B cell (primary cell): ENCODE data around the gene PTPRU. TPM values are rescaled to one million over a fixed set of nuclear protein-coding genes. Genes with fewer than 3 reads are reported as not detected.

Source experiments
- ATAC-seq: fragments of 200-7000 bp; cut with Tn5 transposase; one replicate; pipeline ENCODE4 v1.10.0; 2021; ENCODE audit warnings: low read depth, mild to moderate bottlenecking, moderate number of reproducible peaks, moderate library complexity
- CTCF ChIA-PET: fragments of 350-600 bp; sonication (Branson Sonifier 250); formaldehyde crosslinking; loops from one replicate; lab custom pipeline; 2021; ENCODE audit warnings: antibody characterized with exemption, inconsistent platforms; lab: Charles Lee
- POLR2A ChIA-PET: fragments of 350-600 bp; sonication (Branson Sonifier 250); formaldehyde crosslinking; loops from one replicate; lab custom pipeline; 2021; ENCODE audit warnings: antibody characterized with exemption; lab: Charles Lee
- DNase-seq: peaks from one replicate; pipeline ENCODE4 v3.0.0; 2013
- H2AFZ ChIP-seq: 2 replicates; pipeline ENCODE4 v1.6.1; 2012; ENCODE audit warnings: mild to moderate bottlenecking, low read depth, low read length; ENCODE audit not compliant: insufficient read depth, poor library complexity, severe bottlenecking
- H3K27ac ChIP-seq, 2 donors: 1 replicate in 1 of 2; 2 replicates in 1 of 2; pipeline ENCODE4 v1.5.1; 2012 to 2013; ENCODE audit warnings: low read length in 2 of 2, mild to moderate bottlenecking in 2 of 2, moderate library complexity in 1 of 2
- H3K27me3 ChIP-seq, 4 experiments: fragments of 200-600 bp in 1 of 4; sonication (generic) in 1 of 4; replicated peaks in 1 of 4; 1 replicate in 2 of 4; 2 replicates in 2 of 4; pipeline versions ENCODE4 v1.6.1 to v1.7.0; 2013 to 2016; ENCODE audit warnings: low read length in 3 of 4, mild to moderate bottlenecking in 2 of 4, mixed read lengths in 1 of 4, moderate library complexity in 1 of 4; ENCODE audit not compliant: insufficient read depth in 4 of 4, control insufficient read depth in 3 of 4; ENCODE audit errors: control extremely low read depth in 1 of 4
- H3K36me3 ChIP-seq, 2 experiments: replicated peaks in 1 of 2; 1 replicate in 1 of 2; 2 replicates in 1 of 2; pipeline versions ENCODE4 v1.6.1 to v1.7.1; 2013; ENCODE audit warnings: low read length in 1 of 2; ENCODE audit not compliant: insufficient read depth in 2 of 2, control insufficient read depth in 1 of 2; ENCODE audit errors: control extremely low read depth in 1 of 2, extremely low read depth in 1 of 2
- H3K4me1 ChIP-seq, 2 donors: fragments of 200-600 bp in 1 of 2; sonication (generic) in 1 of 2; 1 replicate in 1 of 2; 2 replicates in 1 of 2; pipeline versions ENCODE4 v1.5.1 to v1.6.1; 2013 to 2017; ENCODE audit warnings: low read length in 2 of 2; ENCODE audit not compliant: control insufficient read depth in 2 of 2, insufficient read depth in 2 of 2
- H3K4me2 ChIP-seq: replicated peaks from 2 replicates; pipeline ENCODE3; 2012; ENCODE audit warnings: mild to moderate bottlenecking, low read depth, low read length; ENCODE audit not compliant: poor library complexity, severe bottlenecking
- H3K4me3 ChIP-seq, 5 experiments: fragments of 200-600 bp in 1 of 5; sonication (generic) in 1 of 5; 1 replicate in 3 of 5; 2 replicates in 2 of 5; pipeline versions ENCODE4 v1.5.1 to v1.7.0; 2011 to 2016; ENCODE audit warnings: low read length in 4 of 5, mild to moderate bottlenecking in 4 of 5, low read depth in 2 of 5, control low read depth in 1 of 5, moderate library complexity in 1 of 5; ENCODE audit not compliant: insufficient read depth in 1 of 5; ENCODE audit errors: control extremely low read depth in 1 of 5, extremely low read depth in 1 of 5
- H3K79me2 ChIP-seq: fragments of 200-600 bp; sonication (generic); one replicate; pipeline ENCODE4 v1.6.0; 2016; ENCODE audit warnings: low read length; ENCODE audit not compliant: control insufficient read depth, insufficient read depth
- H3K9ac ChIP-seq: fragments of 200-600 bp; sonication (generic); 2 replicates; pipeline ENCODE4 v1.6.1; 2017; ENCODE audit warnings: mild to moderate bottlenecking, low read length, moderate library complexity
- H3K9me3 ChIP-seq, 3 donors: one replicate each; pipeline versions ENCODE4 v1.6.1 to v1.7.1; 2013; ENCODE audit warnings: low read length in 2 of 3; ENCODE audit not compliant: control insufficient read depth in 2 of 3, insufficient read depth in 1 of 3; ENCODE audit errors: control extremely low read depth in 1 of 3
- H4K20me1 ChIP-seq: 2 replicates; pipeline ENCODE4 v1.6.0; 2012; ENCODE audit warnings: mild to moderate bottlenecking, low read length; ENCODE audit not compliant: insufficient read depth, control insufficient read depth, poor library complexity, severe bottlenecking
- H3K27ac Mint-ChIP-seq: one replicate; pipeline ENCODE4 v1.8.0; 2021; ENCODE audit warnings: mixed read lengths
- H3K27me3 Mint-ChIP-seq: one replicate; pipeline ENCODE4 v1.8.0; 2021; ENCODE audit warnings: mixed read lengths
- H3K4me1 Mint-ChIP-seq: one replicate; pipeline ENCODE4 v1.8.0; 2021; ENCODE audit warnings: mixed read lengths
- H3K4me3 Mint-ChIP-seq: one replicate; pipeline ENCODE4 v1.8.0; 2021; ENCODE audit warnings: mixed read lengths
- H3K9me3 Mint-ChIP-seq: one replicate; pipeline ENCODE4 v1.8.0; 2022; ENCODE audit warnings: mixed read lengths; ENCODE audit not compliant: insufficient read depth
- EZH2 ChIP-seq: IDR thresholded peaks from 2 replicates; pipeline ENCODE4 v1.6.1; 2012; ENCODE audit warnings: borderline replicate concordance, low read depth, mild to moderate bottlenecking, moderate library complexity, low read length; ENCODE audit not compliant: insufficient read depth, poor library complexity, severe bottlenecking
- WGBS: methylation state at CpG from one replicate; pipeline ENCODE4 v1.1.5; 2013; ENCODE audit warnings: missing lambda C conversion rate; ENCODE audit not compliant: insufficient coverage; 5-methylcytosine and 5-hydroxymethylcytosine counted together
- intact Hi-C: fragments of 100-400 bp; cut with micrococcal nuclease; formaldehyde crosslinking; loops from one replicate; pipeline ENCODE4 v1.10.0; 2022
- polyA plus RNA-seq: library from polyadenylated mRNA; depleted of rRNA; stranded (reverse); fragments of >200 nt; gene quantifications from 2 replicates; pipeline ENCODE4 v1.2.3, GENCODE V29; 2012
- total RNA-seq, 2 donors: library from RNA; stranded (reverse); fragments of 120-200 nt in 1 of 2; gene quantifications; 1 replicate in 1 of 2; 2 replicates in 1 of 2; pipeline versions ENCODE4 v1.2.3 to v1.2.4, GENCODE V29; 2013 to 2022
- TF ChIP-seq, protein P1 (sequence below): fragments of 200-600 bp; IDR thresholded peaks from one replicate; pipeline ENCODE4 v1.8.0; 2022; ENCODE audit warnings: antibody characterized with exemption, mild to moderate bottlenecking

PTPRU gene
- total and polyA plus RNA-seq, 2 donors (not counting 1 experiment from before 2014, with no cell fraction given): 0.10 to 0.25 TPM

DNA sequence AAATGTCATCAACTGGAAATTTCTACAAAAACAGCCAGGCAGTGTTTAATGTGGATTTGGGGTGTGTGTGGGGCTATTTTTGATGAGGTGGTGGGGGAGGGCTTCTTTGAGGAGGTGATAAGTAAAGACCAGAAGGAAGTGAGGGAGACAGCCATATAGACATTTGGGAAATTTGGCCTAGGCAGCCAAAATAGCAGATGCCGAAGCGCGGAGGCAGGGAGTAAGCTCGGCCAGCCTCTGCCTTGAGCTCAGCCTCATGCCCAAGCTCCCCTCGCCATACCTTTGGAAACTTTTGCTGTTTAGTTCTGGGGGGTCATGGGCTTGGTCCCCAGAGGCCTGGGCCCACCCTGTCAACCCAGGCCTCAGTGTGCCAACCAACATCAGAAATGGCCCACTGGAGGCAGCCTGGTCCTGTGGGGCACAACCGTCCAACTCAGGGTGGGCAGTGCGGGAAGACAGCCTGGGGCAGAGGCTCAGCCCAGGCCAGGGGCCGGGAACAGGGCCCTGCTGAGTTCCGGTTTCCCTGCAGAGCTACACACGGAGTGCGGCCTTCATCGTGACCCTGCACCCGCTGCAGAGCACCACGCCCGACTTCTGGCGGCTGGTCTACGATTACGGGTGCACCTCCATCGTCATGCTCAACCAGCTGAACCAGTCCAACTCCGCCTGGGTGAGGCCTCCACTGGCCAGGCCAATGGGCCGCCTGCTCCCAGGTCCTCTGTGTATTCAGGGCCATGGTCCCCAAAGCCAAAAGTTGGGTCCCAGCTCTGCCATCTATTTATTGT lies 84.0 kb downstream of the PTPRU start:
- no peaks in the 10 kb centered on the region for H3K27me3 Mint-ChIP-seq
- TF ChIP-seq EZH2: no peak
- TF ChIP-seq, protein P1, sequence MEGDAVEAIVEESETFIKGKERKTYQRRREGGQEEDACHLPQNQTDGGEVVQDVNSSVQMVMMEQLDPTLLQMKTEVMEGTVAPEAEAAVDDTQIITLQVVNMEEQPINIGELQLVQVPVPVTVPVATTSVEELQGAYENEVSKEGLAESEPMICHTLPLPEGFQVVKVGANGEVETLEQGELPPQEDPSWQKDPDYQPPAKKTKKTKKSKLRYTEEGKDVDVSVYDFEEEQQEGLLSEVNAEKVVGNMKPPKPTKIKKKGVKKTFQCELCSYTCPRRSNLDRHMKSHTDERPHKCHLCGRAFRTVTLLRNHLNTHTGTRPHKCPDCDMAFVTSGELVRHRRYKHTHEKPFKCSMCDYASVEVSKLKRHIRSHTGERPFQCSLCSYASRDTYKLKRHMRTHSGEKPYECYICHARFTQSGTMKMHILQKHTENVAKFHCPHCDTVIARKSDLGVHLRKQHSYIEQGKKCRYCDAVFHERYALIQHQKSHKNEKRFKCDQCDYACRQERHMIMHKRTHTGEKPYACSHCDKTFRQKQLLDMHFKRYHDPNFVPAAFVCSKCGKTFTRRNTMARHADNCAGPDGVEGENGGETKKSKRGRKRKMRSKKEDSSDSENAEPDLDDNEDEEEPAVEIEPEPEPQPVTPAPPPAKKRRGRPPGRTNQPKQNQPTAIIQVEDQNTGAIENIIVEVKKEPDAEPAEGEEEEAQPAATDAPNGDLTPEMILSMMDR: no peak
- no peaks in the 10 kb centered on the region for H3K79me2 ChIP-seq
- H3K4me1 ChIP-seq: no peaks in the 10 kb centered on the region
- H3K9me3 ChIP-seq: no peaks in the 10 kb centered on the region
- no peaks in the 10 kb centered on the region for H3K9me3 Mint-ChIP-seq
- no peak overlapping the region for H3K4me2 ChIP-seq
- no peak overlapping the region for H3K4me3 Mint-ChIP-seq
- 97% methylated on average over 20 of the region's 21 CpGs for WGBS
- no peak overlapping the region for H3K9ac ChIP-seq
- no peak for DNase-seq
- no peak overlapping the region for H3K27ac ChIP-seq
- H2AFZ ChIP-seq: no peak overlapping the region
- H3K36me3 ChIP-seq: no peaks in the 10 kb centered on the region
- H3K4me3 ChIP-seq: no peak overlapping the region
- CTCF ChIA-PET: no interaction called here
- H3K27ac Mint-ChIP-seq: no peak overlapping the region
- POLR2A ChIA-PET: no interaction called here
- no peak for ATAC-seq
- H3K4me1 Mint-ChIP-seq: no peaks in the 10 kb centered on the region
- no peaks in the 10 kb centered on the region for H4K20me1 ChIP-seq
- H3K27me3 ChIP-seq: no peaks in the 10 kb centered on the region
- intact Hi-C loops: no loop called here

DNA sequence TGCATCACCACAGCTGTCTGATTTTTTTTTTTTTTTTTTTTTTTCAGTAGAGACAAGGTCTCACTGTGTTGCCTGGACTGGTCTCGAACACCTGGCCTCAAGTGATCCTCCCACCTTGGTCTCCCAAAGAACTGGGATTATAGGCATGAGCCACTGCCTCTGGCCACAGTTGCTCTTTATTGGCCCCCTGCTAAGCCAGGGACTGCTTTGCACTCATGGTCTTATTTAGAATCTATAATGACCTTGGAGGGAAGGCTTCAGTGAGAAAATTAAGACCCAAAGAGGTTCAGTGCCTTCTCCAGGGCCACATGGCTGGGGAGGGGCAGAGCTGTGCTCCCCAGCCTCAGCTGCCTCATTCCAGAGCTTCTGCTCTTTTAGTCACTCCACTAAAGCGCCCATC lies 84.9 kb downstream of the PTPRU start:
- DNase-seq (no peak), ATAC-seq (no peak)
- Histone ChIP-seq H3K4me3 (no peak overlapping the region), H4K20me1 (no peaks in the 10 kb centered on the region), H3K36me3 (no peaks in the 10 kb centered on the region), H3K27ac (no peak overlapping the region), H3K4me1 (no peaks in the 10 kb centered on the region), H3K9ac (no peak overlapping the region), H2AFZ (no peak overlapping the region), H3K4me2 (no peak overlapping the region), H3K9me3 (no peaks in the 10 kb centered on the region), H3K27me3 (no peaks in the 10 kb centered on the region), H3K79me2 (no peaks in the 10 kb centered on the region)
- WGBS: 100% methylated on average over 2 of the region's 2 CpGs
- H3K4me3 Mint-ChIP-seq: no peak overlapping the region
- no peak for TF ChIP-seq EZH2
- TF ChIP-seq, protein P1: no peak
- ChIA-PET CTCF (no interaction called here), POLR2A (no interaction called here)
- intact Hi-C loops: no loop called here
- H3K9me3 Mint-ChIP-seq: no peaks in the 10 kb centered on the region
- no peaks in the 10 kb centered on the region for H3K4me1 Mint-ChIP-seq
- H3K27ac Mint-ChIP-seq: no peak overlapping the region
- no peaks in the 10 kb centered on the region for H3K27me3 Mint-ChIP-seq
